Activated T-helper 9 cell treated with anti-CD3 and anti-CD28 coated beads, Interleukin-2, amount 50 U/mL, for 16 hours (primary cell): ENCODE data around the gene ARHGAP18.
"Not testable (repeated sequence)": the region's sequence is repeated elsewhere in the genome, so short reads cannot be mapped to it uniquely, and the experiment has no call there.

ENCODE experiments used
- DNase-seq: peaks from one replicate; pipeline ENCODE4 v3.0.0-alpha.2; 2020; ENCODE audit warnings: low read depth

Gene ARHGAP18

GRCh38 chr6:129577691-129578090 is 132.3 kb downstream of the ARHGAP18 start:
- DNase-seq = no peak

GRCh38 chr6:129576456-129576855 is 133.5 kb downstream of the ARHGAP18 start:
- DNase-seq = no peak

- DNase-seq = no peak
Measured at GRCh38 chr6:129575378-129576118, 134.4 kb downstream of the ARHGAP18 start.

- DNase-seq = not testable (repeated sequence)
Measured at GRCh38 chr6:129574605-129575004, 135.4 kb downstream of the ARHGAP18 start.

GRCh38 chr6:129570929-129571328 is 139.0 kb downstream of the ARHGAP18 start:
- not testable (repeated sequence) for DNase-seq

GRCh38 chr6:129568015-129568414 is 142.0 kb downstream of the ARHGAP18 start:
- DNase-seq = no peak

GRCh38 chr6:129567374-129567773 is 142.6 kb downstream of the ARHGAP18 start:
- no peak for DNase-seq

- no peak for DNase-seq
Measured at GRCh38 chr6:129565811-129566210, 144.2 kb downstream of the ARHGAP18 start.

- DNase-seq = no peak
Measured at GRCh38 chr6:129565366-129565765, 144.6 kb downstream of the ARHGAP18 start.

- no peak for DNase-seq
Measured at GRCh38 chr6:129558248-129558647, 151.7 kb downstream of the ARHGAP18 start.

GRCh38 chr6:129555206-129555832 is 154.7 kb downstream of the ARHGAP18 start:
- no peak for DNase-seq

GRCh38 chr6:129552413-129552812 is 157.6 kb downstream of the ARHGAP18 start:
- no peak for DNase-seq

- no peak for DNase-seq
Measured at GRCh38 chr6:129551486-129551885, 158.5 kb downstream of the ARHGAP18 start.

GRCh38 chr6:129546702-129547101 is 163.3 kb downstream of the ARHGAP18 start:
- DNase-seq = no peak

GRCh38 chr6:129544892-129545612 is 164.9 kb downstream of the ARHGAP18 start:
- no peak for DNase-seq

GRCh38 chr6:129543981-129544380 is 166.0 kb downstream of the ARHGAP18 start:
- no peak for DNase-seq

GRCh38 chr6:129542705-129543104 is 167.3 kb downstream of the ARHGAP18 start:
- no peak for DNase-seq

- no peak for DNase-seq
Measured at GRCh38 chr6:129539032-129539431, 170.9 kb downstream of the ARHGAP18 start.

- DNase-seq = no peak
Measured at GRCh38 chr6:129536271-129536670, 173.7 kb downstream of the ARHGAP18 start.

GRCh38 chr6:129534926-129535325 is 175.1 kb downstream of the ARHGAP18 start:
- DNase-seq = no peak
